Fibroblast of lung (primary cell): ENCODE results near the gene ATP5F1E.

Experiments
- CTCF ChIP-seq, 2 donors: IDR thresholded peaks in 1 of 2; conservative IDR thresholded peaks in 1 of 2; 1 replicate in 1 of 2; 2 replicates in 1 of 2; pipeline ENCODE4 v1.5.1; 2011 to 2012; ENCODE audit warnings: low read length in 2 of 2, control low read depth in 1 of 2, inconsistent platforms in 1 of 2, low read depth in 1 of 2, mild to moderate bottlenecking in 1 of 2
- EZH2 ChIP-seq: IDR thresholded peaks from 2 replicates; pipeline ENCODE4 v1.5.1; 2012; ENCODE audit warnings: low read length, control low read depth, mild to moderate bottlenecking; ENCODE audit errors: missing control alignments

GRCh38 chr20:59025086-59025485, 7.0 kb downstream of the ATP5F1E start:
- no peak for TF ChIP-seq CTCF (conservative IDR thresholded peaks at IDR 0.05 in 1 of 2, IDR thresholded peaks at IDR 0.05 in 1 of 2; ENCODE audit: low read depth in 1 of 2, low read length in 2 of 2)
- TF ChIP-seq EZH2 = no peak
